ENCODE data around the gene PTPRE. TPM values are rescaled to one million over a fixed set of nuclear protein-coding genes. Genes with fewer than 3 reads are reported as not detected.

PTPRE gene
- polyA plus RNA-seq, 1 of the 3 experiments (the other 2 are of a cell fraction): 11.8 TPM

DNA sequence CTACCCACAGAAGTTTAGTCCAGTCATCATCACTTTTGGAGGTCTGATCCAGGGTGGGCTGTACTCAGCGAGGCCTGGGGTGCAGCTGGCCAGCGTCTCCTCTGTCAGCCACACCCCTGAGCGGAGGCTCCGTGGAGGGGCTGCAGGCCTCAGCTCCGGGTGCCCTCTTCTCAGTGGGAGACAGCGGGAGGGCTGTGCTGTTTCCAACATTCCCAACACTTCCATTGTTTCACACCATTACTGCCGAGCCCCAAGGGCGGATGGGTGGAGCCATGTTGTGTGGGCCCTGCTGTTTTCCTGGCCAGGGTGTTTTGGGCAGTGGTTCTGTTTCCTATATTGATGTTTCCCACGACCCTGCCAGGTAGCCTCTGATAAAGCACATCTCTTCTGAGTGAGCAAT lies 124.3 kb downstream of the PTPRE start:
- H3F3A ChIP-seq (replicated peaks; ENCODE audit: insufficient read depth): no peaks in the 10 kb centered on the region
- no peak overlapping the region for H3K27ac ChIP-seq (ENCODE audit: low read depth in 2 of 2, low read length in 1 of 2)
- no peak for DNase-seq
- H3K9me2 ChIP-seq: no peaks in the 10 kb centered on the region
- ChIA-PET CTCF (interaction anchor here (1.1 to 2.7 kb wide), 3 partner anchors 20 to 125 kb away, joined by 4 to 19 read pairs (median 4); partner anchors contain the start of gene PTPRE), POLR2A (no interaction called here)
- H3K27me3 ChIP-seq (ENCODE audit: insufficient read depth): no peaks in the 10 kb centered on the region
- H2AFZ ChIP-seq (ENCODE audit: low read depth): no peak overlapping the region
- WGBS (ENCODE audit: low lambda C conversion rate): 91% methylated on average over 7 of the region's 9 CpGs
- TF ChIP-seq FOXM1 (IDR thresholded peaks at IDR 0.05; ENCODE audit: low read depth) (no peak), SMC3 (IDR thresholded peaks at IDR 0.05; ENCODE audit: low read depth, low read length) (no peak), NRF1 (IDR thresholded peaks at IDR 0.05; ENCODE audit: low read depth, low read length) (no peak), EP300 (IDR thresholded peaks at IDR 0.05; ENCODE audit: borderline replicate concordance in 1 of 2, low read depth in 1 of 2, low read length in 1 of 2) (no peak), USF2 (IDR thresholded peaks at IDR 0.05; ENCODE audit: borderline replicate concordance, low read depth, low read length) (no peak), RXRA (IDR thresholded peaks at IDR 0.05; ENCODE audit: borderline replicate concordance, low read depth) (no peak), YY1 (IDR thresholded peaks at IDR 0.05; ENCODE audit: low read depth) (no peak), POLR2AphosphoS5 (IDR thresholded peaks at IDR 0.05; ENCODE audit: low read depth, low read length) (no peak), FOSL2 (IDR thresholded peaks at IDR 0.05; ENCODE audit: borderline replicate concordance, low read depth) (no peak), GATA2 (CRISPR knock-in tag; IDR thresholded peaks at IDR 0.05) (no peak), GABPA (IDR thresholded peaks at IDR 0.05; ENCODE audit: low read depth) (no peak), EZH2phosphoT487 (IDR thresholded peaks at IDR 0.05; ENCODE audit: borderline replicate concordance, low read depth) (no peak), IRF3 (IDR thresholded peaks at IDR 0.05; ENCODE audit: low read depth, low read length) (no peak), TCF12 (IDR thresholded peaks at IDR 0.05) (no peak), TEAD4 (IDR thresholded peaks at IDR 0.05; ENCODE audit: borderline replicate concordance, insufficient read depth) (no peak), ZBTB33 (IDR thresholded peaks at IDR 0.05; ENCODE audit: borderline replicate concordance, low read depth) (no peak)
- TF ChIP-seq, protein P1, sequence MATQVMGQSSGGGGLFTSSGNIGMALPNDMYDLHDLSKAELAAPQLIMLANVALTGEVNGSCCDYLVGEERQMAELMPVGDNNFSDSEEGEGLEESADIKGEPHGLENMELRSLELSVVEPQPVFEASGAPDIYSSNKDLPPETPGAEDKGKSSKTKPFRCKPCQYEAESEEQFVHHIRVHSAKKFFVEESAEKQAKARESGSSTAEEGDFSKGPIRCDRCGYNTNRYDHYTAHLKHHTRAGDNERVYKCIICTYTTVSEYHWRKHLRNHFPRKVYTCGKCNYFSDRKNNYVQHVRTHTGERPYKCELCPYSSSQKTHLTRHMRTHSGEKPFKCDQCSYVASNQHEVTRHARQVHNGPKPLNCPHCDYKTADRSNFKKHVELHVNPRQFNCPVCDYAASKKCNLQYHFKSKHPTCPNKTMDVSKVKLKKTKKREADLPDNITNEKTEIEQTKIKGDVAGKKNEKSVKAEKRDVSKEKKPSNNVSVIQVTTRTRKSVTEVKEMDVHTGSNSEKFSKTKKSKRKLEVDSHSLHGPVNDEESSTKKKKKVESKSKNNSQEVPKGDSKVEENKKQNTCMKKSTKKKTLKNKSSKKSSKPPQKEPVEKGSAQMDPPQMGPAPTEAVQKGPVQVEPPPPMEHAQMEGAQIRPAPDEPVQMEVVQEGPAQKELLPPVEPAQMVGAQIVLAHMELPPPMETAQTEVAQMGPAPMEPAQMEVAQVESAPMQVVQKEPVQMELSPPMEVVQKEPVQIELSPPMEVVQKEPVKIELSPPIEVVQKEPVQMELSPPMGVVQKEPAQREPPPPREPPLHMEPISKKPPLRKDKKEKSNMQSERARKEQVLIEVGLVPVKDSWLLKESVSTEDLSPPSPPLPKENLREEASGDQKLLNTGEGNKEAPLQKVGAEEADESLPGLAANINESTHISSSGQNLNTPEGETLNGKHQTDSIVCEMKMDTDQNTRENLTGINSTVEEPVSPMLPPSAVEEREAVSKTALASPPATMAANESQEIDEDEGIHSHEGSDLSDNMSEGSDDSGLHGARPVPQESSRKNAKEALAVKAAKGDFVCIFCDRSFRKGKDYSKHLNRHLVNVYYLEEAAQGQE (IDR thresholded peaks at IDR 0.05; ENCODE audit: low read depth, low read length): no peak
- TF ChIP-seq, protein P2, sequence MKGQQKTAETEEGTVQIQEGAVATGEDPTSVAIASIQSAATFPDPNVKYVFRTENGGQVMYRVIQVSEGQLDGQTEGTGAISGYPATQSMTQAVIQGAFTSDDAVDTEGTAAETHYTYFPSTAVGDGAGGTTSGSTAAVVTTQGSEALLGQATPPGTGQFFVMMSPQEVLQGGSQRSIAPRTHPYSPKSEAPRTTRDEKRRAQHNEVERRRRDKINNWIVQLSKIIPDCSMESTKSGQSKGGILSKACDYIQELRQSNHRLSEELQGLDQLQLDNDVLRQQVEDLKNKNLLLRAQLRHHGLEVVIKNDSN (IDR thresholded peaks at IDR 0.05; ENCODE audit: borderline replicate concordance, low read depth): no peak
- H3K4me3 ChIP-seq (ENCODE audit: low read depth in 2 of 2, low read length in 1 of 2): no peak overlapping the region
- no peak overlapping the region for H3K4me2 ChIP-seq
- H4K20me1 ChIP-seq (ENCODE audit: insufficient read depth): no peaks in the 10 kb centered on the region
- H3K36me3 ChIP-seq (replicated peaks in 1 of 2; ENCODE audit: control insufficient read depth in 1 of 2, insufficient read depth in 2 of 2, low read length in 1 of 2): no peaks in the 10 kb centered on the region
- no peak overlapping the region for H3K9ac ChIP-seq
- H3K4me1 ChIP-seq (ENCODE audit: control insufficient read depth in 1 of 2, insufficient read depth in 2 of 2, low read depth in 1 of 2, low read length in 1 of 2): peaks cover 0 to 6% of the 10 kb centered on the region in 2 experiments; a peak in 1 of 4 replicates
- no peaks in the 10 kb centered on the region for H3K9me3 ChIP-seq
- no peaks in the 10 kb centered on the region for H3K79me2 ChIP-seq (ENCODE audit: insufficient read depth)
